ENCODE results near the gene SPTLC2. TPM values are rescaled to one million over a fixed set of nuclear protein-coding genes. Genes with fewer than 3 reads are reported as not detected.

Gene SPTLC2
- total RNA-seq, 1 donor from 2014 or later, result 40.9 TPM

GRCh38 chr14:77498984-77499527 lies 117.4 kb downstream of the SPTLC2 start:
- H3K27me3 Mint-ChIP-seq, result peaks cover 39% of the 10 kb centered on the region
- no peak overlapping the region for H3K27ac Mint-ChIP-seq
- no peak for TF ChIP-seq CTCF (conservative IDR thresholded peaks at IDR 0.05)
- H3K4me1 Mint-ChIP-seq (ENCODE audit: unreplicated experiment), result no peaks in the 10 kb centered on the region
- peak overlapping the region; percentile 74 for H3K4me3 Mint-ChIP-seq
- peaks cover 4% of the 10 kb centered on the region for H3K9me3 Mint-ChIP-seq
- no peak for DNase-seq (ENCODE audit: extremely low spot score, unreplicated experiment)
- peaks cover 4% of the 10 kb centered on the region for H3K36me3 Mint-ChIP-seq

- Mint-ChIP-seq H3K27ac (no peak within 1 kb of the TSS), H3K4me1 (ENCODE audit: unreplicated experiment) (no peaks in the 10 kb centered on the region), H3K36me3 (peaks cover 4% of the 10 kb centered on the region), H3K27me3 (peaks cover 39% of the 10 kb centered on the region), H3K4me3 (peak within 1 kb of the TSS; percentile 80), H3K9me3 (peaks cover 4% of the 10 kb centered on the region)
- no peak for DNase-seq (ENCODE audit: extremely low spot score, unreplicated experiment)
- TF ChIP-seq CTCF (conservative IDR thresholded peaks at IDR 0.05), result no peak
Measured at GRCh38 chr14:77498120-77498979, 118.1 kb downstream of the SPTLC2 start, which contains the start of gene ISM2. TSS of gene ISM2 (minus strand) at chr14:77498816. CDS start at chr14:77498793, 23 bp downstream.

DNA sequence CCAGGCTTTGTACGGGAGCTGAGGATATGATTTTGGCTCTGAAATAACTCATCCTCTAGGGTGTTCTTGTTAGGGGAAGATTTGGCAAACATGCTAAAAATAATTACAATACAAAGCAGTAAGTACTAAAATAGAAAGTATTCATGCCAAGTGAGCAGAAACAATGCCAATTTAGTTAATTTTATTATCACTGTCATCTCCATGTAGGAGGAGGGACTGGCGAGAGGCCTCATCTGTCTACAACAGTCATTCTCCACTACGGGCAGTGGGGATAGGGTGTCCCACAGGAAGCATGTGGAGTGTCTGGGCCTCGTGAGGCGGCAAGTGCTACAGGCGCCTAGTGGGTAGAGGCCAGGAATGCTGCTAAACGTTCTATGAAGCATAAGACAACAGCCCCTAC lies 121.1 kb downstream of the SPTLC2 start:
- no peak overlapping the region for H3K27ac Mint-ChIP-seq
- H3K9me3 Mint-ChIP-seq, result no peaks in the 10 kb centered on the region
- H3K4me3 Mint-ChIP-seq, result no peak overlapping the region
- no peak for DNase-seq (ENCODE audit: extremely low spot score, unreplicated experiment)
- H3K4me1 Mint-ChIP-seq (ENCODE audit: unreplicated experiment), result no peaks in the 10 kb centered on the region
- no peaks in the 10 kb centered on the region for H3K36me3 Mint-ChIP-seq
- peaks cover 31% of the 10 kb centered on the region for H3K27me3 Mint-ChIP-seq
- TF ChIP-seq CTCF (conservative IDR thresholded peaks at IDR 0.05), result no peak

DNA sequence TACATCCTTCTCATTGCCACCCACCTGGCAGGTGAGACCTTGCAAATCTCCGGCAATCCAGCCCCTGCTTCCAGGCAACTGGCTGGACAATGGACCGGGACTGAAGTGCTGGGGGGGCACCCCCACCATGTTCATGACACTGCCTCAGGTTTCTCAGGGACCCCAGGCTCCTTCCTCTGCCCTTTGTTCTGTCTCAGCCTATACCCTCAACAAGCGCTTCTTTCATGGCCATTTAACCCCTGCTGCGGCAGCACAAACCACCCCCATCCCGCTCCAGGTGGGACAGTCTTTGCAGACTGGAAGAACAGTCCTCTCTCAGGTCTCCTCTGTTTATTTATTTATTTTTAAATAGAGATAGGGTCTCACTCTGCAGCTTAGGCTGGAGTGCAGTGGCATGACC lies 125.4 kb downstream of the SPTLC2 start:
- H3K36me3 Mint-ChIP-seq, result no peaks in the 10 kb centered on the region
- no peak overlapping the region for H3K27ac Mint-ChIP-seq
- no peak for TF ChIP-seq CTCF (conservative IDR thresholded peaks at IDR 0.05)
- H3K9me3 Mint-ChIP-seq, result no peaks in the 10 kb centered on the region
- no peak for DNase-seq (ENCODE audit: extremely low spot score, unreplicated experiment)
- H3K4me3 Mint-ChIP-seq, result no peak overlapping the region
- H3K4me1 Mint-ChIP-seq (ENCODE audit: unreplicated experiment), result no peaks in the 10 kb centered on the region
- peaks cover 5% of the 10 kb centered on the region for H3K27me3 Mint-ChIP-seq

GRCh38 chr14:77490347-77490986 lies 126.0 kb downstream of the SPTLC2 start:
- Mint-ChIP-seq H3K27me3 (no peaks in the 10 kb centered on the region), H3K4me3 (no peak overlapping the region), H3K9me3 (no peaks in the 10 kb centered on the region), H3K36me3 (no peaks in the 10 kb centered on the region), H3K4me1 (ENCODE audit: unreplicated experiment) (no peaks in the 10 kb centered on the region), H3K27ac (no peak overlapping the region)
- no peak for TF ChIP-seq CTCF (conservative IDR thresholded peaks at IDR 0.05)
- no peak for DNase-seq (ENCODE audit: extremely low spot score, unreplicated experiment)
